ENCODE measurements around the gene SPG7. TPM values are rescaled to one million over a fixed set of nuclear protein-coding genes. Genes with fewer than 3 reads are reported as not detected.

The SPG7 gene
- total RNA-seq, 1 donor from 2014 or later = 95.0 TPM

- H3K27me3 ChIP-seq = no peaks in the 10 kb centered on the region
- peaks cover 81% of the 10 kb centered on the region for H3K36me3 ChIP-seq
- H3K4me3 ChIP-seq = no peak overlapping the region
- ATAC-seq (no peak), DNase-seq (no peak)
- H3K27ac ChIP-seq = peak overlapping the region; percentile 17
- H3K4me1 ChIP-seq = peaks cover 13% of the 10 kb centered on the region
- no peaks in the 10 kb centered on the region for H3K9me3 ChIP-seq
- TF ChIP-seq CTCF (IDR thresholded peaks at IDR 0.05) = no peak
- intact Hi-C loops (cut with DNase I) = no loop called here
Measured at GRCh38 chr16:89531821-89532526, 23.8 kb downstream of the SPG7 start.

- H3K4me3 ChIP-seq = no peak overlapping the region
- intact Hi-C loops (cut with DNase I) = no loop called here
- TF ChIP-seq CTCF (IDR thresholded peaks at IDR 0.05) = no peak
- H3K27me3 ChIP-seq = no peaks in the 10 kb centered on the region
- ATAC-seq (peak; percentile 85), DNase-seq (no peak)
- H3K27ac ChIP-seq = peak overlapping the region; percentile 28
- no peaks in the 10 kb centered on the region for H3K9me3 ChIP-seq
- H3K4me1 ChIP-seq = peaks cover 13% of the 10 kb centered on the region
- H3K36me3 ChIP-seq = peaks cover 74% of the 10 kb centered on the region
Measured at GRCh38 chr16:89534252-89534756, 26.1 kb downstream of the SPG7 start.

- intact Hi-C loops (cut with DNase I) = no loop called here
- Histone ChIP-seq H3K4me3 (no peak overlapping the region), H3K36me3 (peaks cover 65% of the 10 kb centered on the region), H3K27me3 (no peaks in the 10 kb centered on the region), H3K27ac (no peak overlapping the region), H3K9me3 (no peaks in the 10 kb centered on the region), H3K4me1 (peaks cover 13% of the 10 kb centered on the region)
- DNase-seq (no peak), ATAC-seq (no peak)
- no peak for TF ChIP-seq CTCF (IDR thresholded peaks at IDR 0.05)
Measured at GRCh38 chr16:89536371-89536770, 28.2 kb downstream of the SPG7 start.

- peaks cover 13% of the 10 kb centered on the region for H3K4me1 ChIP-seq
- H3K27me3 ChIP-seq = no peaks in the 10 kb centered on the region
- intact Hi-C loops (cut with DNase I) = no loop called here
- DNase-seq (no peak), ATAC-seq (no peak)
- no peak overlapping the region for H3K27ac ChIP-seq
- no peaks in the 10 kb centered on the region for H3K9me3 ChIP-seq
- peaks cover 63% of the 10 kb centered on the region for H3K36me3 ChIP-seq
- TF ChIP-seq CTCF (IDR thresholded peaks at IDR 0.05) = no peak
- H3K4me3 ChIP-seq = no peak overlapping the region
Measured at GRCh38 chr16:89536886-89537548, 28.8 kb downstream of the SPG7 start.

- peaks cover 13% of the 10 kb centered on the region for H3K4me1 ChIP-seq
- H3K4me3 ChIP-seq = no peak overlapping the region
- H3K36me3 ChIP-seq = peaks cover 63% of the 10 kb centered on the region
- DNase-seq (no peak), ATAC-seq (no peak)
- H3K27me3 ChIP-seq = no peaks in the 10 kb centered on the region
- no peak overlapping the region for H3K27ac ChIP-seq
- no peaks in the 10 kb centered on the region for H3K9me3 ChIP-seq
- no peak for TF ChIP-seq CTCF (IDR thresholded peaks at IDR 0.05)
- intact Hi-C loops (cut with DNase I) = no loop called here
Measured at GRCh38 chr16:89537549-89537925, 29.3 kb downstream of the SPG7 start.
